Lung (tissue), 12 donors: ENCODE data around the gene TMBIM6. TPM values are rescaled to one million over a fixed set of nuclear protein-coding genes. Genes with fewer than 3 reads are reported as not detected.
"Not testable (repeated sequence)": the region's sequence is repeated elsewhere in the genome, so short reads cannot be mapped to it uniquely, and the experiment has no call there.

Experiments used
- ATAC-seq: fragments of 200-7000 bp; cut with Tn5 transposase; one replicate; pipeline ENCODE4 v1.9.1; 2020; ENCODE audit warnings: moderate number of reproducible peaks; ENCODE audit not compliant: insufficient read depth, low FRiP score
- DNase-seq, 3 donors: peaks; one replicate each; pipeline ENCODE4 v3.0.0-alpha.2; 2013 to 2017
- H3K27ac ChIP-seq, 2 donors: one replicate each; pipeline ENCODE4 v1.5.1; 2013; ENCODE audit warnings: mild to moderate bottlenecking in 2 of 2, moderate library complexity in 2 of 2, control low read depth in 1 of 2, inconsistent platforms in 1 of 2, low read depth in 1 of 2, low read length in 1 of 2
- H3K27me3 ChIP-seq, 3 donors: one replicate each; pipeline ENCODE4 v1.5.1; 2013; ENCODE audit warnings: low read length in 2 of 3; ENCODE audit not compliant: control insufficient read depth in 3 of 3, insufficient read depth in 3 of 3
- H3K36me3 ChIP-seq, 4 donors: one replicate each; pipeline ENCODE4 v1.5.1; 2013; ENCODE audit warnings: low read length in 4 of 4, mild to moderate bottlenecking in 1 of 4, moderate library complexity in 1 of 4; ENCODE audit not compliant: control insufficient read depth in 4 of 4, insufficient read depth in 4 of 4
- H3K4me1 ChIP-seq, 5 donors: one replicate each; pipeline ENCODE4 v1.5.1; 2013; ENCODE audit warnings: low read length in 5 of 5, mild to moderate bottlenecking in 2 of 5, moderate library complexity in 1 of 5; ENCODE audit not compliant: control insufficient read depth in 5 of 5, insufficient read depth in 5 of 5
- H3K4me3 ChIP-seq: one replicate; pipeline ENCODE4 v1.5.1; 2013; ENCODE audit warnings: mild to moderate bottlenecking, control low read depth, moderate library complexity
- H3K9ac ChIP-seq, 2 donors: one replicate each; pipeline ENCODE4 v1.5.1; 2013; ENCODE audit warnings: low read length in 2 of 2, control low read depth in 1 of 2; ENCODE audit not compliant: insufficient read depth in 1 of 2
- H3K9me3 ChIP-seq, 4 donors: one replicate each; pipeline ENCODE4 v1.5.1; 2013; ENCODE audit warnings: low read length in 3 of 4, mild to moderate bottlenecking in 1 of 4, moderate library complexity in 1 of 4; ENCODE audit not compliant: control insufficient read depth in 4 of 4, insufficient read depth in 3 of 4
- CTCF ChIP-seq: IDR thresholded peaks from 2 replicates; pipeline ENCODE4 v1.5.1; 2012; ENCODE audit warnings: mild to moderate bottlenecking; ENCODE audit errors: control extremely low read depth, extremely low read depth
- WGBS, 2 donors: extraction: QIAGEN DNeasy Blood & Tissue Kit; methylation state at CpG; one replicate each; pipeline ENCODE4 v1.1.7; 2013; 5-methylcytosine and 5-hydroxymethylcytosine counted together
- polyA plus RNA-seq, 2 donors: library from polyadenylated mRNA; stranded (reverse); fragments of 200-250 nt; gene quantifications; one replicate each; pipeline ENCODE4 v1.2.1, GENCODE V29; 2013
- total RNA-seq, 2 donors: library from RNA; depleted of rRNA in 1 of 2; stranded (reverse); fragments of >200 nt in 1 of 2; gene quantifications; one replicate each; pipeline ENCODE4 v1.2.1, GENCODE V29; 2014 to 2021
- donor health status: control.
- donor health status: control.
- donor health status: Bipolar disorder and iron deficiency.
- donor health status: healthy.
- donor health status: DM: yes; HTN: yes; CAD: no.

TMBIM6 gene
- total and polyA plus RNA-seq, 4 donors: 231 to 661 (median 485) TPM

DNA sequence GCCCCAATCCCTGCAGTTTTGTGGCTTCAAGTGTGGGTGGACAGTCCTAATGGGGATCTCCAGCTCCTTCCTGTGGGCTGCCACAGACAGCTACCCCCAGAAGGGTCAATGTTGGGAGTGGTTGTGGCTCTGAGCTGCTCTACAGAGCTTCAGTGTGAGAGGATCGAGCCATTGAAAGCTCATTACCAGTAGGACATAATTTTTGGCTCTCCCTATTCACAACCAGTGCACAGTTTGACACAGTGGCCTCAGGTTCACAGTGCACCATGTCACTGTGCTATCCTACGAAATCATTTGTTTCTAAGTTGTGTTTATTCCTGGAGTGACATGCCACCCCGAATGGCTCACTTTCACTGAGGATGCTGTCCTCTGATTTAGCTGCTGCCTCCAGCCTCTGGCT is 22.8 kb downstream of the TMBIM6 start:
- no peaks in the 10 kb centered on the region for H3K27me3 ChIP-seq
- H3K4me3 ChIP-seq: no peak overlapping the region
- 73 to 76% methylated on average over 3 of the region's 3 CpGs for WGBS, 2 donors
- DNase-seq (no peak), ATAC-seq (no peak)
- no peak overlapping the region for H3K9ac ChIP-seq
- peaks cover 0 to 3% (median 0%) of the 10 kb centered on the region in 5 donors for H3K4me1 ChIP-seq
- TF ChIP-seq CTCF: no peak
- peaks cover 32 to 43% (median 38%) of the 10 kb centered on the region in 4 donors for H3K36me3 ChIP-seq
- no peaks in the 10 kb centered on the region for H3K9me3 ChIP-seq
- no peak overlapping the region for H3K27ac ChIP-seq

DNA sequence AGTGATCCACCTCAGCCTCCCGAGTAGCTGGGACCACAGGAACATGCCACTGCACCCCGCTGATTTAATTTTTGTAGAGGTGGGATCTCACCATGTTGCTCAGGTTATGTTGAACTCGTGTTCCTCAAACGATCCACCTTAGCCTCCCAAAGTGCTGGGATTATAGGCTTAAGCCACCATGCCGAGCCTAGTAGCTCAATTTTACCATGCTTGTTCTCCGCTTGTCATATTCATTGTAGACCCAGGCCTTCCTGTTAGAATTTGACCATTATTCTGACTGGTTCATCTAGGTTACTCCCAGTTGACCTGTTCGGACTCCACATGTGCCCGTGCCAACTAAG is 24.7 kb downstream of the TMBIM6 start:
- H3K9ac ChIP-seq: no peak overlapping the region
- H3K36me3 ChIP-seq: peaks cover 23 to 28% (median 27%) of the 10 kb centered on the region in 4 donors
- no peak overlapping the region for H3K27ac ChIP-seq
- H3K4me3 ChIP-seq: no peak overlapping the region
- no peak for ATAC-seq
- no peak for TF ChIP-seq CTCF
- WGBS, 2 donors: 83 to 95% methylated on average over 8 of the region's 8 CpGs
- H3K4me1 ChIP-seq: peaks cover 0 to 3% (median 0%) of the 10 kb centered on the region in 5 donors
- DNase-seq: no peak
- H3K27me3 ChIP-seq: no peaks in the 10 kb centered on the region
- H3K9me3 ChIP-seq: no peaks in the 10 kb centered on the region

GRCh38 chr12:49767333-49767732 is 26.0 kb downstream of the TMBIM6 start:
- H3K36me3 ChIP-seq: peaks cover 14 to 20% (median 18%) of the 10 kb centered on the region in 4 donors
- ATAC-seq (no peak), DNase-seq (no peak)
- H3K4me3 ChIP-seq: no peak overlapping the region
- H3K27me3 ChIP-seq: no peaks in the 10 kb centered on the region
- WGBS, 2 donors: 65 to 80% methylated on average over 4 of the region's 4 CpGs
- H3K27ac ChIP-seq: no peak overlapping the region
- no peaks in the 10 kb centered on the region for H3K9me3 ChIP-seq
- H3K4me1 ChIP-seq: peaks cover 0 to 2% (median 0%) of the 10 kb centered on the region in 5 donors
- no peak overlapping the region for H3K9ac ChIP-seq
- no peak for TF ChIP-seq CTCF

DNA sequence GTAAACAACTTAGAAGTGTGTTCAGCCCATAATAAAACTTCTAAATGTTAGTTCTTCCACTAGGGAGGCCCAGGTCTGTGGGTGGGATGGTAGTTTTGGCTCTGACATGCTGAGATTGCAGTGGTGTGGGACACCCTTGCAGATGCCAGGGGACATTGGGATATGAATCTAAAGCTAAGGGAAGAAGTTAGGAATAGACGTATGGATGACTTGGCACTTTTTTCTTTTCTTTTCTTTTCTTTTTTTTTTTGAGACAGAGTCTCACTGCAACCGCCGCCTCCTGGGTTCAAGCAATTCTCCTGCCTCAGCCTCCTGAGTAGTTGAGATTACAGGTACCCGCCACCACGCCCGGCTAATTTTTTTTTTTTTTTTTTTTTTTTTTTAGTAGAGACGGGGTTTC is 31.7 kb downstream of the TMBIM6 start:
- H3K27me3 ChIP-seq, H3K36me3 ChIP-seq, ATAC-seq, H3K27ac ChIP-seq, H3K4me3 ChIP-seq, H3K9me3 ChIP-seq, DNase-seq, H3K4me1 ChIP-seq, H3K9ac ChIP-seq: not testable (repeated sequence)
- 85 to 89% methylated on average over 6 of the region's 7 CpGs for WGBS, 2 donors
